Measurements from ENCODE around the gene BAHD1.

Gene BAHD1

GRCh38 chr15:40500568-40501330 is 60.0 kb downstream of the BAHD1 start:
- no peak for DNase-seq

GRCh38 chr15:40501487-40501886 is 60.7 kb downstream of the BAHD1 start:
- DNase-seq: no peak

GRCh38 chr15:40506964-40507571 is 66.3 kb downstream of the BAHD1 start:
- DNase-seq: peak; percentile 90

- DNase-seq: no peak
Observed at GRCh38 chr15:40508216-40508615, 67.5 kb downstream of the BAHD1 start.

GRCh38 chr15:40510201-40510600 is 69.4 kb downstream of the BAHD1 start:
- DNase-seq: no peak

- DNase-seq: peak; percentile 27
Observed at GRCh38 chr15:40511093-40511471, 70.3 kb downstream of the BAHD1 start.

GRCh38 chr15:40511472-40512133 is 70.8 kb downstream of the BAHD1 start:
- DNase-seq: peak; percentile 73

GRCh38 chr15:40512440-40512839 is 71.7 kb downstream of the BAHD1 start:
- no peak for DNase-seq

GRCh38 chr15:40513609-40514008 is 72.9 kb downstream of the BAHD1 start:
- DNase-seq: no peak

- no peak for DNase-seq
Observed at GRCh38 chr15:40516322-40516721, 75.6 kb downstream of the BAHD1 start.

Measured in femur (tissue), 1 donor.